NB4 (cell line): ENCODE data around the gene NMT1.

ENCODE experiments used
- CTCF ChIP-seq: IDR thresholded peaks from one replicate; pipeline ENCODE4 v1.5.1; 2012; ENCODE audit warnings: low read depth, low read length
- POLR2A ChIP-seq: IDR thresholded peaks from 2 replicates; pipeline ENCODE4 v1.6.1; 2011; ENCODE audit warnings: mild to moderate bottlenecking; ENCODE audit not compliant: insufficient read length; ENCODE audit errors: extremely low read depth

- no peak for TF ChIP-seq POLR2A
- TF ChIP-seq CTCF: no peak
These were observed 49.8 kb downstream of the NMT1 start for GRCh38 chr17:45110676-45111611.
